GM21367 (cell line): Measurements from ENCODE around the gene ANKRD24.
"Not testable (repeated sequence)": the region's sequence is repeated elsewhere in the genome, so short reads cannot be mapped to it uniquely, and the experiment has no call there.

Experiments used
- ATAC-seq: cut with Tn5 transposase; IDR thresholded peaks from one replicate; pipeline ENCODE4 v1.9.1; 2021; ENCODE audit not compliant: unreplicated experiment

ANKRD24 gene

GRCh38 chr19:4182084-4182810, at the start of gene ANKRD24, which contains the start of gene SIRT6:
Gene ANKRD24 (plus strand): TSS chr19:4182689. CDS start chr19:4186426, 3,737 bp downstream.
Gene SIRT6 (minus strand): TSS chr19:4182563. CDS start chr19:4182539, 24 bp downstream.
- ATAC-seq = peak; percentile 48

GRCh38 chr19:4134351-4134750, 48.1 kb upstream of the ANKRD24 start:
- no peak for ATAC-seq

- not testable (repeated sequence) for ATAC-seq
Measured at GRCh38 chr19:4135386-4135785, 47.1 kb upstream of the ANKRD24 start.

GRCh38 chr19:4136680-4137088, 45.8 kb upstream of the ANKRD24 start:
- no peak for ATAC-seq

GRCh38 chr19:4138445-4138844, 44.0 kb upstream of the ANKRD24 start:
- no peak for ATAC-seq

GRCh38 chr19:4139614-4140236, 42.8 kb upstream of the ANKRD24 start:
- ATAC-seq = no peak

- ATAC-seq = no peak
Measured at GRCh38 chr19:4140237-4140711, 42.2 kb upstream of the ANKRD24 start.

- not testable (repeated sequence) for ATAC-seq
Measured at GRCh38 chr19:4142916-4143315, 39.6 kb upstream of the ANKRD24 start.

GRCh38 chr19:4144666-4145249, 37.7 kb upstream of the ANKRD24 start:
- no peak for ATAC-seq

- no peak for ATAC-seq
Measured at GRCh38 chr19:4149518-4150288, 32.8 kb upstream of the ANKRD24 start.

- no peak for ATAC-seq
Measured at GRCh38 chr19:4151623-4152022, 30.9 kb upstream of the ANKRD24 start.

- ATAC-seq = no peak
Measured at GRCh38 chr19:4152241-4152998, 30.1 kb upstream of the ANKRD24 start.

- no peak for ATAC-seq
Measured at GRCh38 chr19:4154571-4155312, 27.7 kb upstream of the ANKRD24 start.

- no peak for ATAC-seq
Measured at GRCh38 chr19:4157164-4157563, 25.3 kb upstream of the ANKRD24 start.

GRCh38 chr19:4157971-4158370, 24.5 kb upstream of the ANKRD24 start:
- not testable (repeated sequence) for ATAC-seq

GRCh38 chr19:4161415-4162077, 20.9 kb upstream of the ANKRD24 start:
- no peak for ATAC-seq

GRCh38 chr19:4164262-4164661, 18.2 kb upstream of the ANKRD24 start:
- ATAC-seq = no peak

GRCh38 chr19:4171676-4172075, 10.8 kb upstream of the ANKRD24 start:
- ATAC-seq = no peak

GRCh38 chr19:4172861-4173473, 9.5 kb upstream of the ANKRD24 start:
- no peak for ATAC-seq
